ENCODE results near the gene MXI1. TPM values are rescaled to one million over a fixed set of nuclear protein-coding genes. Genes with fewer than 3 reads are reported as not detected.

MXI1 gene
- total RNA-seq, 1 donor from 2014 or later: 23.5 TPM

DNA sequence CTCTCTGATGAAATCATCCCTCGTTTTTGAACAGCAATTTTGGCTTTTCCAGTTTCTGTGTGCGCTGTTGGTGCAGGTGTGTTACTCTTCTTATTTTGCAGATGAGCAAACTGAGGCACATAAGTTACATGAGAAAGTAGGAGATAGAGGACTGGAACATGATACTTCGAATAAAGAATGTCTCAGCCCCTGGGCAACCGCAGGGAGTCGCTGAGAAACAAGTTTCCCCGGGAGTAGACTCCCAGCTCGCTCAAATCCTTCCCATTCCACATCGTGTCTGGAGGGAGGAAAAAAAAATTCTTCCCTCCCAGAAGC lies 18.0 kb downstream of the MXI1 start:
- TF ChIP-seq EZH2 (IDR thresholded peaks at IDR 0.05) (no peak), EZH2phosphoT487 (IDR thresholded peaks at IDR 0.05) (no peak)
- TF ChIP-seq, protein P1, sequence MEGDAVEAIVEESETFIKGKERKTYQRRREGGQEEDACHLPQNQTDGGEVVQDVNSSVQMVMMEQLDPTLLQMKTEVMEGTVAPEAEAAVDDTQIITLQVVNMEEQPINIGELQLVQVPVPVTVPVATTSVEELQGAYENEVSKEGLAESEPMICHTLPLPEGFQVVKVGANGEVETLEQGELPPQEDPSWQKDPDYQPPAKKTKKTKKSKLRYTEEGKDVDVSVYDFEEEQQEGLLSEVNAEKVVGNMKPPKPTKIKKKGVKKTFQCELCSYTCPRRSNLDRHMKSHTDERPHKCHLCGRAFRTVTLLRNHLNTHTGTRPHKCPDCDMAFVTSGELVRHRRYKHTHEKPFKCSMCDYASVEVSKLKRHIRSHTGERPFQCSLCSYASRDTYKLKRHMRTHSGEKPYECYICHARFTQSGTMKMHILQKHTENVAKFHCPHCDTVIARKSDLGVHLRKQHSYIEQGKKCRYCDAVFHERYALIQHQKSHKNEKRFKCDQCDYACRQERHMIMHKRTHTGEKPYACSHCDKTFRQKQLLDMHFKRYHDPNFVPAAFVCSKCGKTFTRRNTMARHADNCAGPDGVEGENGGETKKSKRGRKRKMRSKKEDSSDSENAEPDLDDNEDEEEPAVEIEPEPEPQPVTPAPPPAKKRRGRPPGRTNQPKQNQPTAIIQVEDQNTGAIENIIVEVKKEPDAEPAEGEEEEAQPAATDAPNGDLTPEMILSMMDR (IDR thresholded peaks at IDR 0.05): no peak
- H3K36me3 Mint-ChIP-seq: peaks cover 7% of the 10 kb centered on the region
- peaks cover 11% of the 10 kb centered on the region for H3K36me3 ChIP-seq
- no peaks in the 10 kb centered on the region for H3K79me2 ChIP-seq (ENCODE audit: low read depth)
- peak overlapping the region; percentile 95 for H3K4me3 ChIP-seq
- H3K27ac ChIP-seq: no peak overlapping the region
- peaks cover 32% of the 10 kb centered on the region for H3K27me3 ChIP-seq
- H2AFZ ChIP-seq (replicated peaks): no peak overlapping the region
- H4K20me1 ChIP-seq (ENCODE audit: low read depth): peaks cover 35% of the 10 kb centered on the region
- H3K4me2 ChIP-seq: peak overlapping the region; percentile 73
- DNase-seq (ENCODE audit: low spot score): no peak
- no peaks in the 10 kb centered on the region for H3K9me3 ChIP-seq (ENCODE audit: low read depth)
- H3K27ac Mint-ChIP-seq: no peak overlapping the region
- H3K27me3 Mint-ChIP-seq (ENCODE audit: insufficient read depth, low read depth): peaks cover 20% of the 10 kb centered on the region
- peaks cover 3% of the 10 kb centered on the region for H3K4me1 ChIP-seq
- no peak overlapping the region for H3K9ac ChIP-seq
- H3F3A ChIP-seq (ENCODE audit: low read depth): peaks cover 23% of the 10 kb centered on the region
- peaks cover 34% of the 10 kb centered on the region for H3K4me1 Mint-ChIP-seq
- no peaks in the 10 kb centered on the region for H3K9me3 Mint-ChIP-seq
- H3K4me3 Mint-ChIP-seq: peak overlapping the region; percentile 89

DNA sequence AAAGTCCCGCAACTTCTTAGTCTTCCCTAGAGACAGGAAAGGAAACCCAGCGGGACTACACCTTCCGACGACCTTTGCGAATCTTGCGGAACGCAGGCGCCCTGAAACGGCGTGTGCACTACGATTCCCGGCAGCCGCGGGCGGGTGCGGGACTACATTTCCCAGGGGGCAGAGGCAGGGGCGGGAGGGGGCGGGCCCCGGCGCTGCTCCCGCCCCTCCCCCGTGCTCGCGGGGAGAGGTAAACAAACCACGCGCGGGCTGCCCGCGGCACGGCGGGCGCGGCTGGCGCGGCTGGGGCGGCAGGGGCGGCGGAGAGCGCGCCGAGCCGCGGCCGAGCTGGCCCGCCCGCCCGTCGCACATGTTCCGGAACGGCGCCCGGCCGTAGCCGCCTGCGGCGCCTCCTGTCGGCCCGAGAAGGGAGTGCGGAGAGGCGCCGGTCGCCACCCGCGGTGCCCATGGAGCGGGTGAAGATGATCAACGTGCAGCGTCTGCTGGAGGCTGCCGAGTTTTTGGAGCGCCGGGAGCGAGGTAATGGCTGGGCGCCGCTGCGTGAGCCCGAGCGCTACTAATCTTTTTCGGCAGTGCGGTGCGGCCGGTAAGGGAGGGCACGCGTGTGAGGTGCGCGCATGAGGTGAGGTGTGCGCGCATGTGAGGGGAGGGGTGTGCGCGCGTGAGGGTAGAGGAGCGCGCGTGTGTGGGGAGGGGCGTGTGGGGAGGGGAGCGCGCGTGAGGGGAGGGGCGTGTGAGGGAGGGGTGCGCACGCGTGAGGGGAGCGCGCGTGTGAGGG lies 18.5 kb downstream of the MXI1 start:
- H3K27me3 ChIP-seq: peaks cover 26% of the 10 kb centered on the region
- H3K4me2 ChIP-seq: peak overlapping the region; percentile 73
- peaks cover 3% of the 10 kb centered on the region for H3K4me1 ChIP-seq
- peaks cover 29% of the 10 kb centered on the region for H4K20me1 ChIP-seq (ENCODE audit: low read depth)
- no peak overlapping the region for H3K9ac ChIP-seq
- peaks cover 20% of the 10 kb centered on the region for H3K27me3 Mint-ChIP-seq (ENCODE audit: insufficient read depth, low read depth)
- DNase-seq (ENCODE audit: low spot score): peak; percentile 97
- no peak overlapping the region for H3K27ac Mint-ChIP-seq
- no peaks in the 10 kb centered on the region for H3K9me3 ChIP-seq (ENCODE audit: low read depth)
- peak overlapping the region; percentile 82 for H2AFZ ChIP-seq (replicated peaks)
- peak overlapping the region; percentile 92 for H3K4me3 Mint-ChIP-seq
- H3K79me2 ChIP-seq (ENCODE audit: low read depth): no peaks in the 10 kb centered on the region
- peaks cover 11% of the 10 kb centered on the region for H3K36me3 ChIP-seq
- H3K9me3 Mint-ChIP-seq: no peaks in the 10 kb centered on the region
- no peak for TF ChIP-seq EZH2 (IDR thresholded peaks at IDR 0.05)
- TF ChIP-seq, protein P1 (IDR thresholded peaks at IDR 0.05): peak; percentile 65
- H3K27ac ChIP-seq: peak overlapping the region; percentile 68
- peaks cover 7% of the 10 kb centered on the region for H3K36me3 Mint-ChIP-seq
- peaks cover 29% of the 10 kb centered on the region for H3K4me1 Mint-ChIP-seq
- H3F3A ChIP-seq (ENCODE audit: low read depth): peaks cover 23% of the 10 kb centered on the region
- H3K4me3 ChIP-seq: peak overlapping the region; percentile 95

- DNase-seq (ENCODE audit: low spot score): peak; percentile 93
- TF ChIP-seq EZH2 (IDR thresholded peaks at IDR 0.05): no peak
- TF ChIP-seq, protein P1 (IDR thresholded peaks at IDR 0.05): no peak
- H3K27me3 Mint-ChIP-seq (ENCODE audit: insufficient read depth, low read depth): peaks cover 19% of the 10 kb centered on the region
- Histone ChIP-seq H3K4me2 (peak overlapping the region; percentile 69), H2AFZ (replicated peaks) (no peak overlapping the region), H3K4me1 (peaks cover 3% of the 10 kb centered on the region), H3F3A (ENCODE audit: low read depth) (peaks cover 23% of the 10 kb centered on the region), H3K79me2 (ENCODE audit: low read depth) (no peaks in the 10 kb centered on the region), H3K27me3 (peaks cover 20% of the 10 kb centered on the region), H3K4me3 (peak overlapping the region; percentile 95), H3K27ac (peak overlapping the region; percentile 68), H4K20me1 (ENCODE audit: low read depth) (peaks cover 23% of the 10 kb centered on the region), H3K9me3 (ENCODE audit: low read depth) (no peaks in the 10 kb centered on the region), H3K36me3 (peaks cover 11% of the 10 kb centered on the region), H3K9ac (no peak overlapping the region)
- peaks cover 23% of the 10 kb centered on the region for H3K4me1 Mint-ChIP-seq
- no peak overlapping the region for H3K27ac Mint-ChIP-seq
- H3K36me3 Mint-ChIP-seq: peaks cover 7% of the 10 kb centered on the region
- H3K9me3 Mint-ChIP-seq: no peaks in the 10 kb centered on the region
- H3K4me3 Mint-ChIP-seq: peak overlapping the region; percentile 92
Measured at GRCh38 chr10:110226543-110226925, 19.1 kb downstream of the MXI1 start.
